PC-3 (cell line): ENCODE results near the gene THUMPD3. TPM values are rescaled to one million over a fixed set of nuclear protein-coding genes. Genes with fewer than 3 reads are reported as not detected.

Source experiments
- ATAC-seq: fragments of 200-7000 bp; cut with Tn5 transposase; 2 replicates; pipeline ENCODE4 v1.9.1; 2020; ENCODE audit warnings: mild to moderate bottlenecking, moderate library complexity
- BruUV-seq: library from RNA; stranded (reverse); fragments of 400-500 nt; replicated peaks from 2 replicates; lab custom pipeline; 2021; lab: Mats Ljungman, UMichigan
- CTCF ChIA-PET: fragments of 300-600 bp; sonication (Branson Sonifier 250); formaldehyde crosslinking; loops from one replicate; lab custom pipeline; 2022; ENCODE audit warnings: antibody characterized with exemption; lab: Charles Lee
- POLR2A ChIA-PET: fragments of 300-600 bp; sonication (Branson Sonifier 250); formaldehyde crosslinking; loops from one replicate; lab custom pipeline; 2022; ENCODE audit warnings: antibody characterized with exemption; ENCODE audit not compliant: unreplicated experiment; lab: Charles Lee
- DNase-seq: peaks from one replicate; pipeline ENCODE4 v3.0.0-alpha.2; 2015
- H2AFZ ChIP-seq: fragments of 300-600 bp; sonication (generic); 2 replicates; pipeline ENCODE4 v1.6.0; 2016; ENCODE audit warnings: antibody characterized with exemption, low read length
- H3F3A ChIP-seq: fragments of 300-600 bp; sonication (generic); one replicate; pipeline ENCODE4 v1.6.0; 2017; ENCODE audit warnings: antibody characterized with exemption, low read length, control low read depth, mild to moderate bottlenecking; ENCODE audit not compliant: unreplicated experiment
- H3K27ac ChIP-seq: fragments of 300-600 bp; sonication (generic); 2 replicates; pipeline ENCODE4 v1.5.1; 2016; ENCODE audit warnings: mild to moderate bottlenecking, low read length
- H3K27me3 ChIP-seq: fragments of 300-600 bp; sonication (generic); 2 replicates; pipeline ENCODE4 v1.6.1; 2016; ENCODE audit warnings: low read length, mixed read lengths
- H3K36me3 ChIP-seq: fragments of 300-600 bp; sonication (generic); 2 replicates; pipeline ENCODE4 v1.6.1; 2016; ENCODE audit warnings: low read depth, mixed run types, low read length, mixed read lengths
- H3K4me1 ChIP-seq: fragments of 300-600 bp; sonication (generic); 2 replicates; pipeline ENCODE4 v1.5.1; 2016; ENCODE audit warnings: low read length; ENCODE audit not compliant: insufficient read depth
- H3K4me2 ChIP-seq: fragments of 300-600 bp; sonication (generic); 2 replicates; pipeline ENCODE4 v1.6.0; 2016; ENCODE audit warnings: low read length
- H3K4me3 ChIP-seq: fragments of 300-600 bp; sonication (generic); 2 replicates; pipeline ENCODE4 v1.5.1; 2016; ENCODE audit warnings: mild to moderate bottlenecking, low read length, mixed read lengths
- H3K79me2 ChIP-seq: fragments of 300-600 bp; sonication (generic); 2 replicates; pipeline ENCODE4 v1.6.1; 2017; ENCODE audit warnings: low read length, mixed read lengths
- H3K9ac ChIP-seq: fragments of 300-600 bp; sonication (generic); 2 replicates; pipeline ENCODE4 v1.6.0; 2016; ENCODE audit warnings: mild to moderate bottlenecking, low read length
- H3K9me2 ChIP-seq: fragments of 300-600 bp; sonication (generic); replicated peaks from 2 replicates; pipeline ENCODE4 v1.6.1; 2016; ENCODE audit warnings: mixed run types, low read length, mixed read lengths
- H3K9me3 ChIP-seq: fragments of 300-600 bp; sonication (generic); 2 replicates; pipeline ENCODE4 v1.6.1; 2016; ENCODE audit warnings: low read length, mixed read lengths
- H4K20me1 ChIP-seq: fragments of 300-600 bp; sonication (generic); 2 replicates; pipeline ENCODE4 v1.6.1; 2016; ENCODE audit warnings: low read length, mixed read lengths
- CTCF ChIP-seq: fragments of 300-600 bp; sonication (generic); conservative IDR thresholded peaks from 2 replicates; pipeline ENCODE4 v1.5.1; 2017; ENCODE audit warnings: antibody characterized with exemption, low read depth, mild to moderate bottlenecking, low read length
- EZH2 ChIP-seq: fragments of 300-600 bp; sonication (generic); IDR thresholded peaks from one replicate; pipeline ENCODE4 v1.6.1; 2017; ENCODE audit warnings: antibody characterized with exemption, mild to moderate bottlenecking, low read length; ENCODE audit not compliant: unreplicated experiment
- EZH2phosphoT487 ChIP-seq: fragments of 300-600 bp; sonication (generic); IDR thresholded peaks from 2 replicates; pipeline ENCODE4 v1.6.1; 2018; ENCODE audit warnings: mild to moderate bottlenecking, antibody characterized with exemption, low read length, borderline replicate concordance
- intact Hi-C: fragments of 100-400 bp; cut with micrococcal nuclease; formaldehyde crosslinking; loops from 2 replicates; pipeline ENCODE4 v1.9.0; 2023
- total RNA-seq: library from RNA; depleted of rRNA; stranded (reverse); fragments of >200 nt; gene quantifications from 2 replicates; pipeline ENCODE4 v1.2.3, GENCODE V29; 2014

The THUMPD3 gene
- total RNA-seq, 1 experiment from 2014 or later = 45.3 TPM

GRCh38 chr3:9416139-9416780 lies 53.4 kb downstream of the THUMPD3 start:
- Histone ChIP-seq H3K79me2 (peaks cover 98% of the 10 kb centered on the region), H3K4me1 (peaks cover 11% of the 10 kb centered on the region), H3K4me3 (no peak overlapping the region), H3K9me2 (no peaks in the 10 kb centered on the region), H3K27me3 (no peaks in the 10 kb centered on the region), H3K9me3 (no peaks in the 10 kb centered on the region), H4K20me1 (peaks cover 58% of the 10 kb centered on the region), H3K4me2 (no peak overlapping the region), H3K27ac (no peak overlapping the region), H3K9ac (no peak overlapping the region), H3K36me3 (no peaks in the 10 kb centered on the region; the same call in 1 of the 2 replicates), H2AFZ (no peak overlapping the region), H3F3A (no peaks in the 10 kb centered on the region)
- ATAC-seq = no peak
- ChIA-PET POLR2A (interaction anchor here (0.7 kb wide), 1 partner anchor 120 kb away, joined by 3 read pairs; no protein-coding TSS in a partner anchor), CTCF (interaction anchor here (1.1 kb wide), 1 partner anchor 63 kb away, joined by 4 read pairs; no protein-coding TSS in a partner anchor)
- intact Hi-C loops = no loop called here
- no peak for DNase-seq
- no TSS peak for BruUV-seq
- TF ChIP-seq EZH2phosphoT487 (no peak), CTCF (no peak), EZH2 (no peak)

- Histone ChIP-seq H3K4me1 (peaks cover 40% of the 10 kb centered on the region), H3K79me2 (peaks cover 94% of the 10 kb centered on the region), H3K36me3 (peaks cover 13% of the 10 kb centered on the region; the same call in 1 of the 2 replicates), H2AFZ (no peak overlapping the region), H3K4me3 (no peak overlapping the region), H4K20me1 (peaks cover 45% of the 10 kb centered on the region), H3F3A (peaks cover 25% of the 10 kb centered on the region), H3K27me3 (no peaks in the 10 kb centered on the region), H3K4me2 (peak overlapping the region; percentile 22), H3K9me2 (no peaks in the 10 kb centered on the region), H3K9ac (no peak overlapping the region), H3K27ac (peak overlapping the region; percentile 12), H3K9me3 (no peaks in the 10 kb centered on the region)
- intact Hi-C loops = no loop called here
- BruUV-seq = no TSS peak
- ATAC-seq (peak; percentile 15), DNase-seq (peak; percentile 60)
- POLR2A ChIA-PET = interaction anchor here (0.5 to 1.5 kb wide), 2 partner anchors 24 to 33 kb away, joined by 11 to 50 read pairs; partner anchors contain the start of gene SETD5
- TF ChIP-seq CTCF (no peak), EZH2 (no peak), EZH2phosphoT487 (no peak)
- CTCF ChIA-PET = interaction anchor here (0.6 to 1.2 kb wide), 3 partner anchors 19 to 119 kb away, joined by 4 to 5 read pairs (median 4); no protein-coding TSS in a partner anchor
Observed at GRCh38 chr3:9420850-9421549, 58.1 kb downstream of the THUMPD3 start.
